Measurements from ENCODE around the gene PPP1R3D.
A peak's percentile ranks its signal among the peaks of the same experiment; 100 is the strongest.
"Not testable (repeated sequence)": the region's sequence is repeated elsewhere in the genome, so short reads cannot be mapped to it uniquely, and the experiment has no call there.

The PPP1R3D gene

DNA sequence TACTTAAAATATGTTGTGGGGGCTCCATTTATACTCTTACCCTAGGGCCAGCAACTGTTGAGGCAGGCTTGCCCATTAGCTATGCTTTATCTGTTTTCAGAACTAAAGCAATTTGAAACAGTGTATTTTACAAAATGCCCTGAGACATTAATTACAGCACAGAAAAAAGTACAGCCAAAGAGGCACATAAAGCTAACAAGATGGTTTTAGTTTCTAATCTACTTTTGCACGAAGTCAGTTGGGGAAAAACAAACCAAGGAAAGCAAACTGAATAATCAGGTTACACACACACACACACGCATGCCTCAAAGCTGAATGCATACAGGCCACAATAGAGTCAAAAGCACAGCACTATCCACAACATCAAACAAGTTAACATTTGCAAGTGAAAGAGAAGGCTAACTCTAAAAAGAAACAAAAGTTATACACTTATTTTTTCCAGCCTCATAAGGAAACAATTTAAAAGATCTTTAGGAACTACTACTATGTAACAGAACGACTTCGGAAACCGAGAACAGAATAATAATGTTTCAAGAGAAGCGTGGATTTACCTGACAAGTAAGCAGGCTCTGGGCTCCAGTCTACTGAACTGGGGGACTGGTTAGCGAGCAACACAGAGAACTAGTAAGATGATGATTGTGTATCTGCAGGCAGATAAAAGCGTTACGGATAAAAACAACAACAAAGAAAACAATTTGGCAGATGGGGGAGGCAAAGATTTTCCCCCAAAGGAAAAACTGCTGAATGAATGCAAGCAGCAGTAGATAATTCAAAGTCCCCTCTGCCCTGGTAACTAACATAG, 8.4 kb downstream of the PPP1R3D start:
- DNase-seq (ENCODE audit: extremely low spot score, insufficient read length, low read depth) (no peak), FAIRE-seq (peak; percentile 5)

DNA sequence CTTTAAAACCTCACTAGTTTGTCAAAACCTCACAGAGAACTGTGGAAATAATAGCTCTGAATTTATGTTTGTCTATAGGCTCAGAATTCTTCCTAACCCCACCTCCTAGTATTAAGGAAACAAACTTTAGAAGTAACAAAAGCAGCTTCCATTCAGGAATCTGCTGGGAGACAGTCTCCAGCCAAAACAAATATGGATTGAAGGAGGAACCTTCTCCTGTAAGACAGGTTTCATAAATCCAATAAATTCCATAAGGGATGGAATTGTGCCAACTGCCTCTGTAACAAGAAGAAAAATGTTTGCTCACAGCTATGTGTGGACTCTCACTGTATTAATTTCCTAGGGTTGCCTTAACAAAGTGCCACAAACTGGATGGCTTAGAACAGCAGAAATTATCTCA, 14.2 kb downstream of the PPP1R3D start:
- FAIRE-seq (no peak), DNase-seq (ENCODE audit: extremely low spot score, insufficient read length, low read depth) (no peak)

DNA sequence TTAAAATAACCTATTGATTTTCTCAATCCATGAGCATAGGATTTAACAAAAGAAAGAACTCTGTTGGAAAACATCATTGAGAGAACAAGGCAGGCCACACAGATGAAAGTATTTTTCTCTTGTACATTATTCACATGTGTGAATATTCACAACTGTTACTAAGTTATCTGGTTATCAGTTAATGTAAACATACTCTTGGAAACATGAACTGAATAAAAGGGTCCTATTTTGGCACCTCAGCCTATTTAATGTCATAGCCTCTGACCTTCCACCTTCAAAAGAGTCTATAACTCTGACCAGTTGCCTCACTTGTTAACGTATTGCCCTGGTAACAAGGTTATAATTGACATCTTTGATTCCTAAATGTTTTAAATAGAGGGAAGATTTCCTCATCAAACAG, 14.7 kb downstream of the PPP1R3D start:
- FAIRE-seq (no peak), DNase-seq (ENCODE audit: extremely low spot score, insufficient read length, low read depth) (no peak)

DNA sequence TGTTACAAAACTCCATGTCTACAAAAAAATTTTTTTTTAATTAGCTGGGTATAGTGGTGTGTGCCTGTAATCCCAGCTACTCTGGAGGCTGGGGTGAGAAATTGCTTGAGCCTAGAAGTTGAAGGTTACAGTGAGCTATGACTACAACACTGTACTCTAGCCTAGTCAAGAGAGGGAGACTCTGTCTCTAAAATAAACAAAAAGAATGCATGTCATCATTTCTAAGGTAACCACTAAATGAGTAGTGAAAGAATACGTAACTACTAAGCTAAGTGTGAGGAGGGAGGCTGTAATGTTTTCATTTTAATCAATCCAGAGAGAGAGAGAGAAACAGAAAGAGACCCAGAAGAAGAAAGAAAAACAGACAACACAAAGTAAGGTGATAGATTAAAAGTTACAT, 16.6 kb downstream of the PPP1R3D start:
- FAIRE-seq = no peak
- DNase-seq (ENCODE audit: extremely low spot score, insufficient read length, low read depth) = no peak

DNA sequence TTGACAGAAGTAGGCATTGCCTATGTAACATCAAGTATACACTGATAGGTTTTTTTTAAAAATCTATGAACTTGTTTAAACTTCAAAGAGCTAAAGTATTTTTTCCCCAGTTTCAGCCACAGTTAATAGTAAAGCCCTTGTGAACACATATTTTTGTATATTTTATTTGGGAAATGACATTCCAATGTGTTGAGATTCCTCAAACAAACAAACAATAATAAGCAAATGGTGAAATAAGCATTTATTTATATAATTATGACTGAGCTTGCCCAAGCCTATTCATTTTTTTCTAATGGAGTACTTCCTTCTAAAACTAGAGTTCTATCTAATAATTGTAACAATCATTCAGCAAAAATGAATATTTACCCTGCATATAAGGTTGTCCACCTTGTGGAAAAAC, 19.2 kb downstream of the PPP1R3D start:
- DNase-seq (ENCODE audit: extremely low spot score, insufficient read length, low read depth) = no peak
- FAIRE-seq = no peak

DNA sequence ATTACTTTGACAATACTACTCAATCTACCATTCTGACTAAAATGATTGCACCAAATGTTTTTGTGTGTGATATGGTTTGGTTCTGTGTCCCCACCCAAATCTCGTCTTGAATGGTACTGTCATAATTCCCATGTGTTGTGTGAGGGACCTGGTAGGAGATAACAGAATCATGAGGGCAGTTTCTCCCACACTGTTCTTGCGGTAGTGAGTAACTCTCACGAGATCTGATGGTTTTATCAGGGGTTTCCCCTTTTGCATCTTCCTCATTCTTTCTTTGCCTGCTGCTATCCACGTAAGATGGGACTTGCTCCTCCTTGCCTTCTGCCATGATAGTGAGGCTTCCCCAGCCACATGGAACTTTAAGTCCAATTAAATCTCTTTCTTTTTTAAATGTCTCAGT, 27.5 kb downstream of the PPP1R3D start:
- peak; percentile 71 for FAIRE-seq

DNA sequence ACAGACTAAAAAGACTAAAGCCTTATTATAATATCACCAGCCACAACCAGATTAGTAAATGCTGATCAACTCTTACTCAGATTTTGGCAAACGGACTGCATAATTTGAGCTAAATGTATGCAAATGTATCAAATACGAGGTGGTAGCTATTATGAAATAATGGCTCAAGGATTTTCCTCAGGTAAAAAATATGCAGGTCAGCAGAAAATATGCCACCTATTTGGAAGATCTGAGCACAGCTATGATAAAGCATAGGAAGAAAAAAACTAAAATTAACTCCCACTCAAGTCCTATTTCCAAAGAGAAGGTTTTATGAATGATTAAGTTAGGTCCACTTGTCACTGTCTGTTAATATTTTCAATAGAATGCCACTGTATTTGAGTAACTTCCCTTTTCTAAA, 29.1 kb downstream of the PPP1R3D start:
- DNase-seq (ENCODE audit: extremely low spot score, insufficient read length, low read depth) (no peak), FAIRE-seq (no peak)

More for the DNA sequence above, 27.5 kb downstream of the PPP1R3D start:
- no peak for DNase-seq (ENCODE audit: extremely low spot score, insufficient read length, low read depth)

- FAIRE-seq = no peak
- no peak for DNase-seq (ENCODE audit: extremely low spot score, insufficient read length, low read depth)
Measured at GRCh38 chr20:59908855-59909254, 31.2 kb downstream of the PPP1R3D start.

DNA sequence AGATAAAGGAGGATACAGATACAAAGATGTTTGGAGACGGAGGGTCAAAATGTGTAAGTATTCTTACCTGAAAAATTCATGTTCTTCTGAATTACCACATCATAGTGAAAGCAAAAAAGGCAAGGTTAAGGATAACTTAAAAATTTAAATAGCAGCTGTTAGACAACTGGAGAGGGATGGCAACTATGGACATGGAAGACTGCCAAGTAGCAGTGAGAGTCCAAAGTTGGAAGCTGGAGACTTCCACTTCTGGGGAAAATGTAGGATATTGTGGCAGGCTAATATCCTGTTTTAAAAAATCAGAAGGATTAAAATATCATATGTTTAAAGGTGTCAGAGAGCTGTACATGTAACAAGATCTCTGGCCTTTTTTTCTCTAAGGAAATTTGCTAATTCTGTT, 36.5 kb downstream of the PPP1R3D start:
- FAIRE-seq (no peak), DNase-seq (ENCODE audit: extremely low spot score, insufficient read length, low read depth) (no peak)

- no peak for FAIRE-seq
- DNase-seq (ENCODE audit: extremely low spot score, insufficient read length, low read depth) = no peak
Measured at GRCh38 chr20:59902470-59902869, 37.6 kb downstream of the PPP1R3D start.

- DNase-seq (ENCODE audit: extremely low spot score, insufficient read length, low read depth) (no peak), FAIRE-seq (no peak)
Measured at GRCh38 chr20:59895908-59896307, 44.2 kb downstream of the PPP1R3D start.

GRCh38 chr20:59891581-59891980, 48.5 kb downstream of the PPP1R3D start:
- FAIRE-seq = no peak
- no peak for DNase-seq (ENCODE audit: extremely low spot score, insufficient read length, low read depth)

- not testable (repeated sequence) for DNase-seq (ENCODE audit: extremely low spot score, insufficient read length, low read depth); FAIRE-seq
Measured at GRCh38 chr20:59890035-59890434, 50.1 kb downstream of the PPP1R3D start.

DNA sequence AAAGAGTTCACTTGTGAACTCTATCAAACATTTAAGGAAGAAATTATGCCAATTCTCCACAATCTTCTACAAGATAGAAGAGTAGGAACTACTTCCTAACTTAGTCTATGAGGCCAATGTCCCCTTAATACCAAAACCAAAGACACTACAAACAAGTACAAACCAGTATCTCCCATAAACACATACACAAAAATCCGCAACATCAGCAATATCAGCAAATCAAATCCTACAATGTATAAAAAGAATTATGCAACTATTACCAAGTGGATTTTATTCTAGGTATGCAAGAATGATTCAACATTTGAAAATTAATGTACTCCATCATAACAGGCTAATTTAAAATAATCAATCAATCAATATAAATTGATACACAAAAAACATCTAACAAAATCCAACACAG, 52.1 kb downstream of the PPP1R3D start:
- FAIRE-seq = no peak
- no peak for DNase-seq (ENCODE audit: extremely low spot score, insufficient read length, low read depth)

Data from GM18507 (cell line).